Measurements from ENCODE around the gene ZNF490.
"Not testable (repeated sequence)": the region's sequence is repeated elsewhere in the genome, so short reads cannot be mapped to it uniquely, and the experiment has no call there.

The ZNF490 gene

GRCh38 chr19:12610540-12611360, at the start of gene ZNF490, which contains the start of gene ZNF791:
TSS of gene ZNF490 (minus strand) at chr19:12610813. CDS start at chr19:12610680, 133 bp downstream.
TSS of gene ZNF791 (plus strand) at chr19:12610920. CDS start at chr19:12611080, 160 bp downstream.
- Histone ChIP-seq H3K27ac (ENCODE audit: low read depth, low read length) (peak within 1 kb of the TSS; percentile 94), H3K9me3 (ENCODE audit: low read length) (no peaks in the 10 kb centered on the region), H3K9ac (ENCODE audit: low read length) (peak within 1 kb of the TSS; percentile 92), H3K36me3 (ENCODE audit: insufficient read depth, low read length) (peaks cover 14% of the 10 kb centered on the region), H3K27me3 (ENCODE audit: control insufficient read depth in 1 of 2, insufficient read depth in 2 of 2, low read length in 2 of 2) (no peaks in the 10 kb centered on the region), H3K4me3 (ENCODE audit: low read depth in 1 of 2, low read length in 2 of 2) (peak within 1 kb of the TSS; percentile 89 to 100), H3K4me1 (ENCODE audit: insufficient read depth, low read length) (peaks cover 13% of the 10 kb centered on the region)

- Histone ChIP-seq H3K4me1 (ENCODE audit: insufficient read depth, low read length) (no peaks in the 10 kb centered on the region), H3K9ac (ENCODE audit: low read length) (no peak overlapping the region), H3K4me3 (ENCODE audit: low read depth in 1 of 2, low read length in 2 of 2) (no peak overlapping the region), H3K36me3 (ENCODE audit: insufficient read depth, low read length) (peaks cover 32% of the 10 kb centered on the region), H3K27ac (ENCODE audit: low read depth, low read length) (no peak overlapping the region), H3K27me3 (ENCODE audit: control insufficient read depth in 1 of 2, insufficient read depth in 2 of 2, low read length in 2 of 2) (no peaks in the 10 kb centered on the region), H3K9me3 (ENCODE audit: low read length) (no peaks in the 10 kb centered on the region)
Observed at GRCh38 chr19:12657966-12658365, 47.4 kb upstream of the ZNF490 start.

DNA sequence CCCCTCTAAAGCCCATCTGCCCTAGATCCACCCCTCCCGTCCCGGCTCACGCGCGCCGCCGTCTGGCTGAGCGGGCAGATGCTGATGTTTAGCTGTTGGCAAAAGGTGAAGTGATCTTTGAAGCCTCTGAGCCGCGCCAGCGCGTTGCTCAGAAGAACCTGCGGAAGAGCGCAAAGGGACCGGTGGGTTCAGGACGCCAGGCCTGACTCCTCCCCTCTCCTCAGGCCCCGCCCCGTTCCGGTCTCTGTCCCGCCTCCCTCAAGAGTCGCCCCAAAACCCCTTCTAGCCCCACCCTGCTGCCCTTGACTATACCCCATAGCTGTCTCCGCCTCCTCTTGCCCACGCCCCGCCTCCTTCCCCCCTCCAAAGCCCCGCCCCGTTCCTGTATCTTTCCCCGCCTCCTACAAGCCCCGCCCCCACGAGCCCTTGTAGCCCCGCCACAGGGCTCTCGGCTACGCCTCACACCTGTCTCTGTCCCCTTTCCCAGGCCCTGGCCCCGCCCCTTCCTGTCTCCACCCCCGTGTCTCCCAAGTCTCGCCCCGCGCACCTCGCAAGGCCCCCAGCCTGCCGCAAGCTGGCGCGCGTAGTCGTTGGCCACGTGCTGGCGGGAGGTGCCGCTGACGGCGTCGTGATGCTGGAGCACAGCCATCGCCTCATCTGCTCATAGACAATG, 46.4 kb upstream of the ZNF490 start:
- H3K9ac ChIP-seq (ENCODE audit: low read length), result no peak overlapping the region
- peaks cover 35% of the 10 kb centered on the region for H3K36me3 ChIP-seq (ENCODE audit: insufficient read depth, low read length)
- H3K4me1 ChIP-seq (ENCODE audit: insufficient read depth, low read length), result no peaks in the 10 kb centered on the region
- H3K27ac ChIP-seq (ENCODE audit: low read depth, low read length), result no peak overlapping the region
- H3K9me3 ChIP-seq (ENCODE audit: low read length), result no peaks in the 10 kb centered on the region
- H3K4me3 ChIP-seq (ENCODE audit: low read depth in 1 of 2, low read length in 2 of 2), result no peak overlapping the region
- no peaks in the 10 kb centered on the region for H3K27me3 ChIP-seq (ENCODE audit: control insufficient read depth in 1 of 2, insufficient read depth in 2 of 2, low read length in 2 of 2)

GRCh38 chr19:12655546-12655945, 44.9 kb upstream of the ZNF490 start:
- Histone ChIP-seq H3K4me3 (ENCODE audit: low read depth in 1 of 2, low read length in 2 of 2) (no peak overlapping the region), H3K27ac (ENCODE audit: low read depth, low read length) (no peak overlapping the region), H3K36me3 (ENCODE audit: insufficient read depth, low read length) (peaks cover 29% of the 10 kb centered on the region), H3K27me3 (ENCODE audit: control insufficient read depth in 1 of 2, insufficient read depth in 2 of 2, low read length in 2 of 2) (no peaks in the 10 kb centered on the region), H3K9ac (ENCODE audit: low read length) (no peak overlapping the region), H3K9me3 (ENCODE audit: low read length) (no peaks in the 10 kb centered on the region), H3K4me1 (ENCODE audit: insufficient read depth, low read length) (no peaks in the 10 kb centered on the region)

GRCh38 chr19:12652219-12652618, 41.6 kb upstream of the ZNF490 start:
- H3K27me3 ChIP-seq (ENCODE audit: control insufficient read depth in 1 of 2, insufficient read depth in 2 of 2, low read length in 2 of 2), result no peaks in the 10 kb centered on the region
- no peak overlapping the region for H3K4me3 ChIP-seq (ENCODE audit: low read depth in 1 of 2, low read length in 2 of 2)
- H3K36me3 ChIP-seq (ENCODE audit: insufficient read depth, low read length), result peaks cover 24% of the 10 kb centered on the region
- no peaks in the 10 kb centered on the region for H3K9me3 ChIP-seq (ENCODE audit: low read length)
- peaks cover 7% of the 10 kb centered on the region for H3K4me1 ChIP-seq (ENCODE audit: insufficient read depth, low read length)
- no peak overlapping the region for H3K27ac ChIP-seq (ENCODE audit: low read depth, low read length)
- H3K9ac ChIP-seq (ENCODE audit: low read length), result no peak overlapping the region

DNA sequence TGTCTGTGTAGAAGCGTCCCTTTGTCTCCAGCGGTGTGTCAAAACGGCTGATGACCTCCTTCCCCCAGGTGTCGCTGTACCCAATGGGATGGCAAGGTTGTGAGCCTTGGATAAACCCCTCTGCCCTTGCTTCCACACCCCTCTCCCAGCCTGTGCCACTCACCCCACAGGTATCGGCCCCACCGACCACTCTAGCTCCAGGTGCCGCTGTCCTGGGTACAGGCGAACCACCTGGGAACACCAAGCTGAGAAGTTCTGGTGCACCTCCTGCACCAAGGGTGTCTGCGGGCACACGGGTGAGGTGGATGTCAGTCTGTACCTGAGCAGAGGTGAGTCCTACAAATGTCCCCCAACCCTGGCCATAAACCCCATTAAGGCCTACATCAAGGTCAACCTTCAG, 39.3 kb upstream of the ZNF490 start:
- Histone ChIP-seq H3K4me1 (ENCODE audit: insufficient read depth, low read length) (peaks cover 7% of the 10 kb centered on the region), H3K36me3 (ENCODE audit: insufficient read depth, low read length) (peaks cover 6% of the 10 kb centered on the region), H3K27ac (ENCODE audit: low read depth, low read length) (no peak overlapping the region), H3K4me3 (ENCODE audit: low read depth in 1 of 2, low read length in 2 of 2) (no peak overlapping the region), H3K9ac (ENCODE audit: low read length) (no peak overlapping the region), H3K9me3 (ENCODE audit: low read length) (no peaks in the 10 kb centered on the region), H3K27me3 (ENCODE audit: control insufficient read depth in 1 of 2, insufficient read depth in 2 of 2, low read length in 2 of 2) (no peaks in the 10 kb centered on the region)

- Histone ChIP-seq H3K4me1 (ENCODE audit: insufficient read depth, low read length) (peaks cover 7% of the 10 kb centered on the region), H3K36me3 (ENCODE audit: insufficient read depth, low read length) (peaks cover 6% of the 10 kb centered on the region), H3K27me3 (ENCODE audit: control insufficient read depth in 1 of 2, insufficient read depth in 2 of 2, low read length in 2 of 2) (no peaks in the 10 kb centered on the region), H3K27ac (ENCODE audit: low read depth, low read length) (no peak overlapping the region), H3K9ac (ENCODE audit: low read length) (no peak overlapping the region), H3K4me3 (ENCODE audit: low read depth in 1 of 2, low read length in 2 of 2) (peak overlapping the region in 1 of 2 donors; percentile 27), H3K9me3 (ENCODE audit: low read length) (no peaks in the 10 kb centered on the region)
Observed at GRCh38 chr19:12648088-12648487, 37.5 kb upstream of the ZNF490 start.

GRCh38 chr19:12647490-12648071, 37.0 kb upstream of the ZNF490 start:
- Histone ChIP-seq H3K9me3 (ENCODE audit: low read length) (no peaks in the 10 kb centered on the region), H3K36me3 (ENCODE audit: insufficient read depth, low read length) (peaks cover 6% of the 10 kb centered on the region), H3K27me3 (ENCODE audit: control insufficient read depth in 1 of 2, insufficient read depth in 2 of 2, low read length in 2 of 2) (no peaks in the 10 kb centered on the region), H3K27ac (ENCODE audit: low read depth, low read length) (no peak overlapping the region), H3K9ac (ENCODE audit: low read length) (no peak overlapping the region), H3K4me1 (ENCODE audit: insufficient read depth, low read length) (peaks cover 7% of the 10 kb centered on the region), H3K4me3 (ENCODE audit: low read depth in 1 of 2, low read length in 2 of 2) (peak overlapping the region in 1 of 2 donors; percentile 27)

- peaks cover 2% of the 10 kb centered on the region for H3K36me3 ChIP-seq (ENCODE audit: insufficient read depth, low read length)
- no peaks in the 10 kb centered on the region for H3K9me3 ChIP-seq (ENCODE audit: low read length)
- H3K27me3 ChIP-seq (ENCODE audit: control insufficient read depth in 1 of 2, insufficient read depth in 2 of 2, low read length in 2 of 2), result no peaks in the 10 kb centered on the region
- no peak overlapping the region for H3K9ac ChIP-seq (ENCODE audit: low read length)
- H3K4me3 ChIP-seq (ENCODE audit: low read depth in 1 of 2, low read length in 2 of 2), result no peak overlapping the region
- no peak overlapping the region for H3K27ac ChIP-seq (ENCODE audit: low read depth, low read length)
- peaks cover 7% of the 10 kb centered on the region for H3K4me1 ChIP-seq (ENCODE audit: insufficient read depth, low read length)
Observed at GRCh38 chr19:12647047-12647446, 36.4 kb upstream of the ZNF490 start.

DNA sequence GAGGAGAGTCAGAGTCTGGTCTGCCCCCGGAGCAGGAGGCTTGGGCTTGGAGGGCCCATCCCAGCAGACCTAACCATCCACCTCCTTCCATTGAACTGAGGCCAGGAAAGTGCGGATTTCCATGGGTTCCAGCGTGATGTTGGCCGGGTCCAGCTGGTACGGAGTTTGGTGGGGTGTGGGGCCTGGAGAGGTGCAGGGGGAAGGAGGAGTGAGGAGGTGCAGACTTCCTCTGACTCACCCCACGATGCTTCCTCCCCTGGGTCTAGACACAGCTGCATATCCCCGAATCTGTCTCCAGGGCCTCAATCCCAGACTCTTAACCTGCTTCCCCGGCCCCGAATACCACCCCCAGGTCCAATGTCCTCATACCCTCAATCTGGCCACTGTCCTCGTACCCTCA, 35.9 kb upstream of the ZNF490 start:
- Histone ChIP-seq H3K4me1 (ENCODE audit: insufficient read depth, low read length) (peaks cover 7% of the 10 kb centered on the region), H3K27me3 (ENCODE audit: control insufficient read depth in 1 of 2, insufficient read depth in 2 of 2, low read length in 2 of 2) (no peaks in the 10 kb centered on the region), H3K9ac (ENCODE audit: low read length) (no peak overlapping the region), H3K4me3 (ENCODE audit: low read depth in 1 of 2, low read length in 2 of 2) (no peak overlapping the region), H3K9me3 (ENCODE audit: low read length) (no peaks in the 10 kb centered on the region), H3K36me3 (ENCODE audit: insufficient read depth, low read length) (no peaks in the 10 kb centered on the region), H3K27ac (ENCODE audit: low read depth, low read length) (no peak overlapping the region)

- not testable (repeated sequence) for H3K9me3 ChIP-seq (ENCODE audit: low read length); H3K27ac ChIP-seq (ENCODE audit: low read depth, low read length); H3K36me3 ChIP-seq (ENCODE audit: insufficient read depth, low read length); H3K9ac ChIP-seq (ENCODE audit: low read length); H3K4me3 ChIP-seq (ENCODE audit: low read depth in 1 of 2, low read length in 2 of 2); H3K27me3 ChIP-seq (ENCODE audit: control insufficient read depth in 1 of 2, insufficient read depth in 2 of 2, low read length in 2 of 2)
- H3K4me1 ChIP-seq (ENCODE audit: insufficient read depth, low read length), result peaks cover 11% of the 10 kb centered on the region
Observed at GRCh38 chr19:12643716-12644115, 33.1 kb upstream of the ZNF490 start.
